ENCODE measurements around the gene DNAI4. TPM values are rescaled to one million over a fixed set of nuclear protein-coding genes. Genes with fewer than 3 reads are reported as not detected.

The DNAI4 gene
- polyA plus RNA-seq, 1 donor (not counting 4 experiments of a cell fraction or from before 2014, with no cell fraction given), result 4.1 TPM

GRCh38 chr1:66951513-66951912 is 26.9 kb upstream of the DNAI4 start:
- Histone ChIP-seq H3K27me3 (ENCODE audit: control insufficient read depth, extremely low read depth, insufficient read depth, low read length) (no peaks in the 10 kb centered on the region), H3K27ac (ENCODE audit: control insufficient read depth, insufficient read depth, low read length) (no peak overlapping the region), H3K9me1 (ENCODE audit: control insufficient read depth, extremely low read depth, insufficient read depth, low read length) (no peaks in the 10 kb centered on the region), H3K4me1 (ENCODE audit: control insufficient read depth, extremely low read depth, insufficient read depth, low read length) (peaks cover 16% of the 10 kb centered on the region), H3K9me3 (ENCODE audit: control insufficient read depth, low read depth, low read length) (no peaks in the 10 kb centered on the region), H2AFZ (ENCODE audit: control insufficient read depth, low read length) (no peak overlapping the region), H3K9ac (ENCODE audit: control insufficient read depth, extremely low read depth, insufficient read depth, low read length) (no peak overlapping the region), H3K36me3 (ENCODE audit: control insufficient read depth in 2 of 2, extremely low read depth in 1 of 2, insufficient read depth in 2 of 2, low read length in 2 of 2) (peaks cover 10 to 15% of the 10 kb centered on the region in 2 experiments), H3K4me2 (ENCODE audit: control insufficient read depth, extremely low read depth, insufficient read depth, low read depth, low read length) (no peak overlapping the region), H3K4me3 (ENCODE audit: control insufficient read depth in 2 of 3, extremely low read depth in 1 of 3, insufficient read depth in 2 of 3, low read depth in 1 of 3, low read length in 3 of 3) (no peak overlapping the region), H4K20me1 (ENCODE audit: control insufficient read depth, extremely low read depth, insufficient read depth, low read length) (peaks cover 4% of the 10 kb centered on the region), H3K79me2 (ENCODE audit: control insufficient read depth, insufficient read depth, low read length) (peaks cover 52% of the 10 kb centered on the region)
- FAIRE-seq (peak; percentile 78), DNase-seq (ENCODE audit: low read depth, low spot score) (no peak)
- TF ChIP-seq EZH2 (IDR thresholded peaks at IDR 0.05; ENCODE audit: low read length), result no peak
- no peak for TF ChIP-seq CTCF (optimal IDR thresholded peaks at IDR 0.05 in 1 of 3, IDR thresholded peaks at IDR 0.05 in 1 of 3, conservative IDR thresholded peaks at IDR 0.05 in 1 of 3; ENCODE audit: extremely low read depth in 1 of 3, insufficient read depth in 2 of 3, low read length in 3 of 3)
- dilution Hi-C loops (cut with MboI; ENCODE audit: extremely low pct_ligation_motif_present, low sequenced_read_pairs), result no loop called here

GRCh38 chr1:66947267-66947666 is 22.6 kb upstream of the DNAI4 start:
- TF ChIP-seq CTCF (optimal IDR thresholded peaks at IDR 0.05 in 1 of 3, IDR thresholded peaks at IDR 0.05 in 1 of 3, conservative IDR thresholded peaks at IDR 0.05 in 1 of 3; ENCODE audit: extremely low read depth in 1 of 3, insufficient read depth in 2 of 3, low read length in 3 of 3) (no peak), EZH2 (IDR thresholded peaks at IDR 0.05; ENCODE audit: low read length) (no peak)
- peaks cover 7 to 21% of the 10 kb centered on the region in 2 experiments for H3K36me3 ChIP-seq (ENCODE audit: control insufficient read depth in 2 of 2, extremely low read depth in 1 of 2, insufficient read depth in 2 of 2, low read length in 2 of 2)
- no peak overlapping the region for H2AFZ ChIP-seq (ENCODE audit: control insufficient read depth, low read length)
- H3K9ac ChIP-seq (ENCODE audit: control insufficient read depth, extremely low read depth, insufficient read depth, low read length), result no peak overlapping the region
- H3K4me3 ChIP-seq (ENCODE audit: control insufficient read depth in 2 of 3, extremely low read depth in 1 of 3, insufficient read depth in 2 of 3, low read depth in 1 of 3, low read length in 3 of 3), result no peak overlapping the region
- no peak overlapping the region for H3K27ac ChIP-seq (ENCODE audit: control insufficient read depth, insufficient read depth, low read length)
- H3K27me3 ChIP-seq (ENCODE audit: control insufficient read depth, extremely low read depth, insufficient read depth, low read length), result no peaks in the 10 kb centered on the region
- DNase-seq (ENCODE audit: low read depth, low spot score) (no peak), FAIRE-seq (no peak)
- H4K20me1 ChIP-seq (ENCODE audit: control insufficient read depth, extremely low read depth, insufficient read depth, low read length), result no peaks in the 10 kb centered on the region
- no peaks in the 10 kb centered on the region for H3K9me1 ChIP-seq (ENCODE audit: control insufficient read depth, extremely low read depth, insufficient read depth, low read length)
- H3K79me2 ChIP-seq (ENCODE audit: control insufficient read depth, insufficient read depth, low read length), result peaks cover 51% of the 10 kb centered on the region
- no peak overlapping the region for H3K4me2 ChIP-seq (ENCODE audit: control insufficient read depth, extremely low read depth, insufficient read depth, low read depth, low read length)
- H3K9me3 ChIP-seq (ENCODE audit: control insufficient read depth, low read depth, low read length), result no peaks in the 10 kb centered on the region
- peaks cover 24% of the 10 kb centered on the region for H3K4me1 ChIP-seq (ENCODE audit: control insufficient read depth, extremely low read depth, insufficient read depth, low read length)
- dilution Hi-C loops (cut with MboI; ENCODE audit: extremely low pct_ligation_motif_present, low sequenced_read_pairs), result no loop called here
